Measurements from ENCODE around the gene ZNF485. TPM values are rescaled to one million over a fixed set of nuclear protein-coding genes. Genes with fewer than 3 reads are reported as not detected.
"Not testable (repeated sequence)": the region's sequence is repeated elsewhere in the genome, so short reads cannot be mapped to it uniquely, and the experiment has no call there.

Gene ZNF485
- 3.8 TPM for total RNA-seq

DNA sequence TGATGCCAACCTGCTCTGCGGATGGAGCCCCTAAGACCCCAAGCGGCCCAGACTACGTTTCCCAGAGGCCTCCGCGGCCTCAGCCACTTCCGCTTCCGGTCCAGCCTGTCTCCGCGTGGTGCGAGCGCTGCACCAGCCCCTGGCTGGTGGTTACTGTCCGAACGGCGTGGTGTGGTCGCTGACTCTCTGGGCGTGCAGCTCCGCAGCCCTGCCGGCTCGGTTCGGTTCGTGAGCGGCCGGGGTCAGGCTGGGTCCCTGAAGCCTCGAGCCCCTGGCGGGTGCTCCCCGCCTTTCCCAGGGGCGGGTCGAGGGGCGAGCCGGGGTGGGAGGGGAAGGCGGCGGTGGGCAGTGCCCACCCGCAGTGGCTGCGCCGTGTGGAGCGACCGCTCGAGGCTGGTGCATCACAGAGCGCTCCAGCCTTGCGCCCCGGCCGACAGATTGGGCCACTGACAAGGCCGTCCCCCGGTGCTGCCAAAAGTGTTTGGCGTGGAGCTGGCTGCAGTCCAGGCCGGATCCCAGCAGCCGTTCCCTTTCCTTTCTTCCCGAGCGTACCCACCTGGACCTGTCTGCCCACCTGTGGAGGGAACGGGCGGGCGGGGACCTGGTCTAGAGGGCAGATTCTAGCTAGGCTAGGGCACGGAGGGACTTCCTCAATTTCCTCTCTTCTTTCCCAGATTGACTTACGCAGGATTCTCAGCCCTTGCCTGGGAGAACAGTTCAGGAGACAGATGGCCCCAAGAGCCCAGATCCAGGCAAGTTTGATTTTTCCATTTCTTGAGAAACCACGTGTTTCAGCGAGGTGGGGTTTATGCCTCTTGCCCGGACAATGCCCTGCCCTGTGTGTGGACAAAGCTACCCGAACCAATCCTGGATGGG, at the start of gene ZNF485:
ZNF485 (plus strand) TSS at position 116 of the 876 bp plus-strand sequence; CDS start at position 729, 613 bp downstream.
- DNase-seq = peak; percentile 18

DNA sequence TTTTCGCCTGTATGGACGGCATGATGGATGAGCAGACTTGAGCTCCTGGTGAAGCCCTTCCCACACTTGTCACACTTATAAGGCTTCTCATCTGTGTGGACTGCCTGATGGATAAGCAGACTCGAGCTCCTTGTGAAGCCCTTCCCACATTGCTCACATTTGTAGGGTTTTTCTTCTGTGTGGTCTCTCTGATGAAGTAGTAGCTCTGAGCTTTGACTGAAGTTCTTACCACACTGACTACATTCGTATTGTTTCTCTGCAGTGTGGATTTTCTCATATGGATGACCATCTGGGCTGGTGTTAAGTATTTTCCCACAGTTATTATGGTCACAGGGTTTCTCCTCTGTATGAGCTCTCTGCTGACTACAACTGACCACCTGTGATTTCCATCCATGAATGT, 49.0 kb upstream of the ZNF485 start:
- no peak for DNase-seq

DNA sequence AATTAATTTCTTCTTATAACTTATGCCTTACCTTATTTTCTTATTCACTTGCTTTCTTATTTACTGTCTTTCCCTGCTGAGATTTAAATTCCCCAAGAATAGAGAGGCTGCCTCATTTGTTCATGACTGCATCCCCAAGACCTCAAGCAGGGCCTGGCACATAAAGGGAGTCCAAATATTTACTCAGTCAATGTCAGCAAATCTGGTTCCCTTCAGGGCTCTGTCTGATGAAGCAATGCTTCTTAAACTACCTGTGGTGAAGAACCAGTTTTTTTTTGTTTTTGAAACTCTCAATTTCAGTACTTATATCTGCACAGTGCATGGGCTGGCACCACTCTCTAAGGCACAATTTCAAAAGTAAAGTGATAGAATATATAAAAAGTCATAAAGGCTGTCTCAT, 36.6 kb upstream of the ZNF485 start:
- no peak for DNase-seq

DNA sequence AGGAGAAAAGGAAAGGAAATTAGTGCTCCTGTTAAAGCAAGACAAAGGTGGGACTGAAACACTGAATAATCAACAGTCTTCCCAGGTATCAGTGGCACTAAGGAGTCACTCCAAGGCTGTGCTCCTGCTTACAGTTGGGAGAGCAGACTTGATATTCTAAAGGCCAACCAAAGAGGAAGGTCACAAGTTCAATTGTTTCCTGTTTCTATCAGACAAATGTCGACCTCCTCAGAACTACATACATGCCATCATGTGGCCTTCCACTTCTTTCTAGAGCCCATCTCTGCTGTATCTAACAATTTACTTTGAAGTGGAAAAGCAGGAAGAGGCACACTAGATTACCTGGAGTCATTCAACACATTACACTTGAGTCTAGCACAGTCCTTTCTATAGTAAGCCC, 35.3 kb upstream of the ZNF485 start:
- DNase-seq = no peak

DNA sequence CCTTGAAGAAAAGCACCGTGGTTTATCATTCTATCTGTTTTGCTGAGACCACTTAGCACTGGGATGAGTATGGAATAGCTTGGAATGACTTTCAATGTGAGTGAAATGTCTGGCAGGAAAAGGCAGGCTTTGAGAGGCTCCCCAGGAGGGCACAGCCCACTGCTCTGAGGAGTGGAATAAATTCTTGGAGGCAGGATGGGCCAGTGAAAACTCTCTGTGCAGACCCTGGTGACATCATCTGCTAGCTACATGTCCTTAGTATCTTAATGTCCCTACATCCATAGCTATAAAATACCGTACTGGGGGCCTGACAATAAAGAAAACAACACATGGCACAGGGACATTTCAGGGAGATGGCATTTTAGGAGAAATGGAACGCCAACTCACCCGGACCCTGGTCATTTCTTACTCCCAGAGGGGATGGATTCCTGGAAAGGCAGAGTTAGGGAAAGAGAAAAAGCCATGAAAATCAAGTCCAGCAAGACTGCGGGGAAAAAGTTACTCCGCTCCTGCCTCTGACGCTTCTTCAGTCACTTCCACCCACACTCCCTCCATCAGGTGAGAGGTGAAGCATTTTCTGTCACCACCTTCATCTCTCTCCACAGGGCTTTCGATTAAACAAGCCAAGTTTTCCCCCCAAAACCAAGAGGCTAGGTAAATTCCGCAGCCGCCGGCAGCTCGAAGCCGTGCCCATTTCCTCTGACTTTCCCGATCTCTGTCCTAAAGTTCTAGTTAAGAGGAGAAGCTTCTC, 32.8 kb upstream of the ZNF485 start:
- DNase-seq = no peak

DNA sequence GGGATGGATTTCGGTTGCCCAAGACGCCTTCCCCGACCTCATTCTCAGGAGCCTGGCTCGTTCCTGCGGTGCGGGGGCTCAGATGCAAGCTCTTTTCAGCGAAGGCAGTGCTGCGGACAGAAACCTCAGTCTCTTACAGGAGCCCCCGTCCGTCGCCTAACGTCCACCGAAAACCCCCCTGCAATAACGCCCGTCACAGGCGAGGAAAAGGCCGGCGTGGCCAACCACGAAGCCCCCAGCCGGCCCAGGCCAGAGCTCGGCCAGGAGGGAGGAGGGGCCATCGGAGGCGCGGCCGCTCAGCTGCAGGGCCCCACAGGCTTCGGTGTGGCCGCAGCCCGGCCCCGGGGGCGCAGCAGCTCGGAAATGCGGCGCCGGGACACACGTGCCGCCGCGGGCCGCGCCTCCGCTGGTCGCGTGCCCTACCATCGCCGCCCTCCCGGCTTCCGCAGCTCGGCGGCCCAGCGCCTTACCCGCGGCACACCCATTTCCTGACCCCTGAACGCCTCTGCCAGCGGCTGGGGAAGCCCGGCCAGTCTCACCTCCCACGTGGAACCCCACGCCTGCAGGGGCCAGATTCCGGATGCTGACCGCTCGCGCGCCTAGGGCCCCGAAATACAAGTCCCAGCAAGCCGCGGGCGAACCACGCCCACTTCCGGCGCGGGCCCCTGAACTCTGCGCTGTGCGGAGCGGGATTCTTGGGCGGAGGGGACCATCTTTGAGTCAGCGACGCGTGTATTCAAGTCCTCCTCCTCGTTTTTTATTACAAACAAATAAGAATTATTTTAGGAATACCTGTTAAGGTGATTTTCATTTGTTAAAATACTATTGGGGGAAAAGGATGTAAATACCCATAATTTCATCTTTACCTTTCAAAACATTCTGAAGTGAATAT, 32.0 kb upstream of the ZNF485 start, which contains the start of gene ZNF239:
ZNF239 (minus strand) TSS at position 616 of the 892 bp plus-strand sequence. CDS start 16,537 bp downstream, outside the sequence.
- DNase-seq = peak; percentile 73

DNA sequence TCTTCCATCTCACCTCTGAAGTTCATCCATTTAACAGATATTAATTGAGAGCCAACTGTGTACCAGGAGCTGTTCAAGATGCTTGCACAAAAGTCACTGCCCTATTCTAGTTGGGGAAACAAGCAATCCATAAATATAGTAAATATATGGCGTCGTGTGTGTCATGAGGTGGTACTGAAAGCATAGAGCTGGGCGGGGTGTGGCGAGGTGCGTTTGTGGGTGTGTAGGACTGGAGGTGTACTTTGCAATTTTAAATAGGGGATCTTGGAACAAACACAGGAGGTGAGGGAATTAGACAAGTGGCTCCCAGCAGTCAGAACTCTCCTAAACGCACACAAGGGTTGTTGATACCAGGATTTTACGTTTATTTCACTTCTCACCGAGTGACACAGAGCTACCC, 31.3 kb upstream of the ZNF485 start:
- DNase-seq = no peak

DNA sequence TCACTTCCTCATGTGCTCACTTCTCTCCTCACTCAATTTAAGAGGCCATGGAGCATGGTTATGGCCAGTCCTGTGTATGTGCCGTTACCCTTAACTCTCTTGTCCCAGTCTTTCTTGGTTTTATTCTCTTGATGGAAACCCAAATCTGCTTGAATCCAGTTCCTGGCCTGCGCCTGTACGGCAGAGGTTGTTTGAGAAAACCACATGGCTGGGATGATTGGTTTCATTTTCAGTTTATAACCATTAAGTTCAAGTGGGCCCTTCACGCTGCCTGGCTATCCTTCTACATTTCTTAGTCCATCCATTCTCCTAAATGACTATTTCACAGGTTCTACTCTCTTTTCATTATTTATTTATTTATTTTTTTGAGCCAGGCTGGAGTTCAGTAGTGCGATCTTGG, 30.2 kb upstream of the ZNF485 start:
- DNase-seq = no peak

DNA sequence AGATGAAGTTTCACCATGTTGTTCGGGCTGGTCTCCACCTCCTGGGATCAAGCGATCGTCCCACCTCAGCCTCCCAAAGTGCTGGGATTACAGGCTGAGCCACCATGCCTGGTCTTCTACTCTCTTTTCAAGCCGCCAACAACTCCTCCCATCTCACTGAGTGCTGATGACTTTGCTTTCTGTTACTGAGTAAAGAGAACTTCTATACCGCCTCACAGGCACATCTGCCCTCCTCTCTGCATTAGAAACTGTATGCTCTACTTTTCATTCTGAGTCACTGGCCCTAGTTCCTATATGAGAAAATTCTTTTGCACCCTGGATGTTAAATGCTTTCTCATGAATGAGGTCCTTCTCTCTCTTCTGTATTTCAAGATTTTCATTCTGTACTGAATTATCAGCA, 29.7 kb upstream of the ZNF485 start:
- no peak for DNase-seq

DNA sequence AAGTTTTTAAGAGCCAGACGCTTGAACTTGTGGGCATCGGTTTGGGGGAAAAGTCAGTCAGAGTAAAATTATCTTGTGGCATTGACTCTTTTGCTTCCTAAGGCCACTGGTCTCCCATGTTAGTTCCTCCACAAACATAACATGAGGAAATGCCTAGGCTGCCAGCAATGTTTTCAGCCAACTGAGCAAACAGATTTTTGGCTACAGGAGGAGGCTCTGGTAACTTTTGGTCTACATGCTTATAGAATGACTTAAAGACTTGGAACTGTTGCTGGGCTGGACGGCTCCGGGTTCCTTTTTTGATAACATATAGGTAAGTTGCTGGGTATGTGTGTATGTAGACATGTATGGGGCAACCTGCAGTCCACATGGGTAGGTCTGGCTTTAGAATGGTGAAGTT, 22.2 kb upstream of the ZNF485 start:
- DNase-seq = no peak

DNA sequence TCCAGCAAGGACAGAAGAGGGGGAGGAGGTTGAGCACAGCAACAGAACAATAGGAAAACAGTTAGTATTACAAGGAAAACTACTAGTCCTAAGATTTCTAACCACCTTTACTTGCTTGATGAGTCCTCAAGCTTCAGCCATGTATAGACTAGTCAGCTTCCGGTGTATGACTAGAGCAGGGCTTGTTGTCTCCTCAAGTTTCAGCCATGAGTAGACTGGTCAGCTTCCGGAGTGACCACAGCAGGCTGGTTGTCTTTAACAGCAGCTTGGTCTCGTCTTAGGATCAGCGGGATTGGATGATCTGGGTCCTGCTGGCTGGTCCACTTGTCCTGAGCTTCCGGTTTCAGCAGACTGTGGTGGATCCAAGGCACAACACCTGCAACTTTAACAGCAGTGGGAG, 21.2 kb upstream of the ZNF485 start:
- no peak for DNase-seq

DNA sequence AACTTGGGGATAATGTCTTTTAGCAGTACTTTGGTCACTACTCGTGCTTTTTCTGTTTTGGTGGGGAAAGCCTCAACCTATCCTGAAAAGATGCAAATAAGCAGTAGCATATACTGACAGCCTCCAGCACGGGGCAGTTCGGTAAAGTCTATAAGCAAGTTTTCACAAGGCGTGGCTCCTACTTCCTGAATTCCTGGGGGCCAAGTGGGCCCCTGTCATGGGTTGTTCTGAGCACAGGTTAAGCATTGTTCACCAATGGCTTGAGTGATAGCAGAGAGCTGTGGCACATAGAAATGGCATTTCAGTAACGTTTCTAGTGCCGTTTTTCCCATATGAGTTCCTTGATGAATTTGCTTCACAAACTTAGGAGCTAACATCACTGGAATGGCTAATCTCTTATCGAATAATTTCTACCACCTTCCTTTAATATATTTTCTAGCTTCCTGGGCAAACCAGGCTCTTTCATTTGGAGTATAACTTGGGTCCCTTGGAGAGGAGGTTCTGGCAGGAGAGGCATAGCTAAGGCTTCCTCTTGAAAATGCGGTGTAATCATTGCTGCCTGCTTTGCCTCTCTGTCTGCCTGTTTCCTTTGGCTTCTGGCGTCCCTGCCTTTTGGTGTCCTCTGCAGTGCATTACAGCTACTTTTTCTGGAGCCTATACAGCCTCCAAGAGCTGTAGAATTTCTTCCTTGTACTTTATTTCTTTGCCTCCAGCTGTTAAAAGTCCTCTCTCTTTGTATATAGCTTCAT, 20.1 kb upstream of the ZNF485 start:
- DNase-seq = no peak

DNA sequence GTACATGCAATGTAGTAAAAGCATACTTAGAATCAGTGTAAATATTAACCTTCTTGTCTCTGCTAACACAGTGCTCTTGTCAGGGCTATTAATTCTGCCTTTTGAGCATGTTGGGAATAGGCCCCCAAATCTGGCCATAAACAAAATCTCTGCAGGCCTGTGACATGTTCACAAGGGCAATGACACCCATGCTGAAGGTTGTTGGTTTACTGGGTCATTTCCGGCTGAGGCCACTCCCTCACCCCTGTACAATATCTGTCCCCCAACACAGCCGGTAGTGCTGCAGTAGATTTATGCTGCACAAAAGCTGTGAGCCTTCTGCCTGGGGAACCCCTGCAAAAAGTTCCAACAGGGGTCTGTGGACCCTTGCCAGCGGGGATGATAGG, 19.5 kb upstream of the ZNF485 start:
- DNase-seq = not testable (repeated sequence)

DNA sequence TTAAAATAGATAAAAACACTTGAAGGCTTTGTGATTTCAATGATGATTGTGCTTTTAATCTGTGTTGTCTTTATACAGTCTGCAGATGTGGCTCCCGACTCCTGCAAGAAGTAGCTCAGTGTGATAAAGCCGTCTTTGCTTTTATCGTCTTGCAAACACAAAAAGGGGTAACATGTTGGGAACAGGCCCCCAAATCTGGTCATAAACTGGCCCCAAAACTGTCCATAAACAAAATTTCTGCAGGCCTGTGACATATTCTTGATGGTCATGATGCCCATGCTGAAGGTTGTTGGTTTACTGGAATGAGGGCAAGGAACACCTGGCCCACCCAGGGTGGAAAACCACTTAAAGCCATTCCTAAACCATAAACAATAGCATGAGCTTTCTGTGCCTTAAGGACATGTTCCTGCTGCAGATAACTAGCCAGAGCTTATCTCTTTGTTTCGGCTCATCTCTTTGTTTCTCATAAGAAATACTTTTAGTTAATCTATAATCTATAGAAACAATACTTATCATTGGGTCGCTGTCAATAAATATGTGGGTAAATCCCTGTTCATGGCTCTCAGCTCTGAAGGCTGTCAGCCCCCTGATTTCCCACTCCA, 14.8 kb upstream of the ZNF485 start:
- DNase-seq = no peak

DNA sequence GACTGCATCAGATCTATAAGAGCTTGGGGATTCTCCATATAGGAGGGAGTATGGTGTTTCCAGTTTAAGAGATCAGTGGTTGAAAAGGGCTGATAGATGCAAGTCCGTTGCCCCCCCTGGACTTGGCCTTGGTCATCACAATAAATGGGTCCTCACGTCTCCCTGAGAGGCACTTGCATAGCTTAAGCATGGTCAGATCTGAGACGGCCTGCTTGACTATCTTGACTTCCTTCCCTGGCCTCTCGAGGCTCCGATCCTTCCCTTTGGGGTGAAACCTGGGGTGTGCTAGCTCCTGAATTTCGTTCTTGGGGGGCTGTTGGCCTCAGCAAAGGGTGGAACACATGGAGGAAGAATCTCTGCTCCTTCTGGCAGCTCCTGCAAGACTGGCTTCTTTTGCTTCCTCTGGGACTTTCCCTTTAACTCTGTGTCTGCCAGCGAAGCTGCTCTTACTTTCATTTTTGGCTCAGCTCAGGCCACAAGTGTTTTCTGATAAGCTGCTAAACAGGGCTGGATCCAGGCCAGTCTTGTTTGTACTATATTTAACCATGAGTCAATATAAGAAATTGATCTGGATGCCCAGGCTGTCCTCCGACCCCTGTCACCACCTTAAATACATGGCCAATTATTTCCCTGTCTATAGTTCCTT, 11.2 kb upstream of the ZNF485 start:
- DNase-seq = peak; percentile 31

DNA sequence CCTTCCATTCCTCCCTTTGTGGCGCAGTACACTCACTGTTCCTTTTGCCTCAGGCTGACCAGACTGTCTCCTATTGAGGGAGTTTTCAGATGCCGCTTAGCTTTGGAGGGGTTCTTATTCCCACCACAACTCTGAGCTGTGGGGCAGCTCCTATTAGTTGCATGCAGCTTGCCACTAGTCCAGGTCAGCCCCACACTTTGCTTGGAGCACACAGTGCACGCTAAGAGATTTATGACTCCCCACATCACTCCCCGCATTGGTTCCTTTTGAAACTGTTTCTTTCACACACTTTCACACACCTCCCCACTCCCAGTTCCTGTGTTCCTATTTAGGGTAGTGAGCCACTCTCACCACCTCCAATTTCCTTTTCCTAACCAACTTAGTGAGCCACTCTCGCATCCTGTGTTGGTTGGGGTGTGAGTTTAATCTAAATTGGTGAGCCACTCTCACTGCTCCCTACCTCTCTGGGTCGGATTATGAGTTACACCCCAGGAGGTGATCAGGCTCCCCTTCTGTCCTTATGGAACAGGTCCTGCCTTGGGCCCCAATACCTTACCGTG, 10.4 kb upstream of the ZNF485 start:
- no peak for DNase-seq

DNA sequence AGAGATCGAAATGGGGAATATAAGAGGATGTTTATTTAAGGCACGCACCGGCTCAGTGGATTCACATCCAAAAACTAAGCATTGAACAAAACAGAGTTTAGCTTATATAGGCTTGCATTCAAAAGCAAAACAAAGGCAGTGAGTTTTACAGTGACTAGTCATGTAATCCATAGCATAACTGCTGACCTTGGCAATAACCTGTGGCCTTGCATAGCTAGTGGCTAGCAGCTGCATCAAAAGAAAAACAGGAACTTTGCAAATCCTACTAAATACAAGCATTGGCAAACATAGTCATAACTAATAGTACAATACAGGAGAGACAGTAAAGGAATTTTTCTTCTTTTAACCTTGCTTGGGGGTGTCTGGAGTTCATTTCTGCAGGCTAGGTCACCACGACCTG, 9.7 kb upstream of the ZNF485 start:
- no peak for DNase-seq

DNA sequence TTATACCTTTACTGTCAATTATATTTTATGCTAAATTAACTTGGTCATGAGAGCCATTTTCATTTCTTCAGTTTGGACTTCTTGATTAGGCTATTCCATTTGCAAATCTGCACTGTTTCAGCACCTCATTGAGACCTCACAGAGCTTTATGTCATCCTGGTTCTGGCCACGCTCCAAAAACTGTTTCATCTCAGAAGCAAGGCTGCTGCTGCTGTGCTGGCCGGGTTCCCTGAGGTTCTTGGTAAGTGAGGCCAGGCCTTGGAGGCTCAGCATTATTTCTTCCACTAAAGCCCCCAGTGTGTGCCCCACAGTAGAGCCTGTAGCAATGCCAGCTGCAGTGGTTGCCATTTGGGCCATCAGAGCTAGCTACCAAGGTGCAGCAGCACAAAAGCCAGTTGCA, 7.8 kb upstream of the ZNF485 start:
- DNase-seq = no peak

DNA sequence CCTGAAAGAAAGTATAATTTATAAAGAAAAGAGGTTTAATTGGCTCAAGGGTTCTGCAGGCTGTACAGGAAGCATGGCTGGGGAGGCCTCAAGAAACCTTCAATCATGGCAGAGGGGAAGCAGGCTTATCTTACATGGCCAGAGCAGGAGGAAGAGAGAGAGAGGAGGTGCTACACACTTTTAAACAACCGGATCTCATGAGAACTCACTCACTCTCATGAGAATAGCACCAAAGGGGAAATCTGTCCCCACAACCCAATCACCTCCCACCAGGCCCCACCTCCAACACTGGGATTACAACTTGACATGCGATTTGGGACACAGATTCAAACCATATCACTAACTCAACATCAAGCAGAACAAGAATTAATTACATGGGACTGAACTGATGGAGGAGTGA, 6.9 kb upstream of the ZNF485 start:
- no peak for DNase-seq

DNA sequence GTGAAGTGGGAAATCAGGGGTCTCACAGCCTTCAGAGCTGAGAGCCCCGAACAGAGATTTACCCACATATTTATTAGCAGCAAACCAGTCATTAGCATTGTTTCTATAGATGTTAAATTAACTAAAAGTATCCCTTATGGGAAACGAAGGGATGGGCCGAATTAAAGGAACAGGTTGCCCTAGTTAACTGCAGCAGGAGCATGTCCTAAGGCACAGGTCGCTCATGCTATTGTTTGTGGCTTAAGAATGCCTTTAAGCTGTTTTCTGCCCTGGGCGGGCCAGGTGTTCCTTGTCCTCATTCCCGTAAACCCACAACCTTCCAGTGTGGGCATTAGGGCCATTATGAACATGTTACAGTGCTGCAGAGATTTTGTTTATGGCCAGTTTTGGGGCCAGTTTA, 4.7 kb upstream of the ZNF485 start:
- not testable (repeated sequence) for DNase-seq

Data from skin of body (tissue), 2 donors.